ENCODE results near the gene TUBGCP2. TPM values are rescaled to one million over a fixed set of nuclear protein-coding genes. Genes with fewer than 3 reads are reported as not detected.

TUBGCP2 gene
- total and polyA plus RNA-seq, 9 of the 15 experiments (the other 6 are each of a cell fraction or from before 2014, with no cell fraction given) = 4.3 to 56.6 (median 28.4) TPM

GRCh38 chr10:133270204-133270603 is 38.5 kb downstream of the TUBGCP2 start:
- Histone ChIP-seq H3K9ac (ENCODE audit: insufficient read depth in 1 of 2, low read depth in 2 of 2, low read length in 2 of 2) (no peak overlapping the region), H3K27ac (ENCODE audit: extremely low read depth, low read depth, low read length) (no peak overlapping the region), H4K20me1 (replicated peaks; ENCODE audit: control insufficient read depth, insufficient read depth, low read length) (no peaks in the 10 kb centered on the region), H3K9me3 (replicated peaks; ENCODE audit: control insufficient read depth, insufficient read depth, low read depth, low read length) (no peaks in the 10 kb centered on the region), H3K4me2 (ENCODE audit: insufficient read depth, low read length) (no peak overlapping the region), H3K79me2 (ENCODE audit: control insufficient read depth, insufficient read depth, low read length) (no peaks in the 10 kb centered on the region), H2AFZ (ENCODE audit: low read depth, low read length) (no peak overlapping the region), H3K36me3 (ENCODE audit: control insufficient read depth, insufficient read depth, low read length) (no peaks in the 10 kb centered on the region), H3K4me1 (replicated peaks in 1 of 2; ENCODE audit: control insufficient read depth in 2 of 2, insufficient read depth in 2 of 2, low read length in 2 of 2) (peaks cover 1 to 86% of the 10 kb centered on the region in 2 experiments; a peak in 4 of 5 replicates), H3K4me3 (no peak overlapping the region), H3K27me3 (ENCODE audit: control insufficient read depth in 2 of 2, insufficient read depth in 2 of 2, low read length in 2 of 2) (no peaks in the 10 kb centered on the region), H3K9me1 (ENCODE audit: control insufficient read depth, insufficient read depth, low read length) (no peaks in the 10 kb centered on the region)
- ATAC-seq = no peak
- ChIA-PET POLR2A (interaction anchor here (0.7 kb wide), 1 partner anchor 29 kb away, joined by 3 read pairs; no protein-coding TSS in a partner anchor), CTCF (ENCODE audit: low intra/inter-chr PET ratio) (no interaction called here)
- in situ Hi-C loops (cut with MboI) = no loop called here
- no peak for FAIRE-seq
- BruUV-seq (replicated peaks) = no TSS peak
- intact Hi-C loops (cut with micrococcal nuclease) = no loop called here
- no peak for DNase-seq (ENCODE audit: extremely low read depth in 1 of 4, low spot score in 3 of 4)
- WGBS (ENCODE audit: insufficient coverage, low coverage, missing lambda C conversion rate) = 67% methylated on average over 5 of the region's 20 CpGs
- TF ChIP-seq ZNF274 (IDR thresholded peaks at IDR 0.05; ENCODE audit: borderline replicate concordance, low read depth, low read length) (no peak), ETS2 (tag; IDR thresholded peaks at IDR 0.05; ENCODE audit: borderline replicate concordance, poor library complexity, severe bottlenecking) (no peak), ZNF282 (CRISPR knock-in tag; IDR thresholded peaks at IDR 0.05) (no peak), RBFOX2 (IDR thresholded peaks at IDR 0.05; ENCODE audit: low read depth, low read length) (no peak), RREB1 (CRISPR knock-in tag; IDR thresholded peaks at IDR 0.05) (no peak), MCM3 (IDR thresholded peaks at IDR 0.05) (no peak), ZFP30 (CRISPR knock-in tag; IDR thresholded peaks at IDR 0.05; ENCODE audit: borderline replicate concordance) (no peak)
